Transverse colon (tissue), 4 donors: ENCODE measurements around the gene PHOX2B. TPM values are rescaled to one million over a fixed set of nuclear protein-coding genes. Genes with fewer than 3 reads are reported as not detected.
"Not testable (repeated sequence)": the region's sequence is repeated elsewhere in the genome, so short reads cannot be mapped to it uniquely, and the experiment has no call there.

Source experiments
- DNase-seq: peaks from one replicate; pipeline ENCODE4 v3.0.0-alpha.2; 2019
- H3K27ac ChIP-seq, 4 donors: fragments of 200-600 bp; sonication (generic); 2 replicates each; pipeline ENCODE4 v1.5.1; 2016 to 2018; ENCODE audit warnings: inconsistent platforms in 4 of 4
- H3K27me3 ChIP-seq: fragments of 200-600 bp; sonication (generic); 2 replicates; pipeline ENCODE4 v1.5.1; 2017; ENCODE audit warnings: inconsistent platforms
- H3K36me3 ChIP-seq, 4 donors: fragments of 200-600 bp; sonication (generic); 2 replicates each; pipeline ENCODE4 v1.5.1; 2017 to 2019; ENCODE audit warnings: inconsistent platforms in 4 of 4
- H3K4me1 ChIP-seq, 4 donors: fragments of 200-600 bp; sonication (generic); 2 replicates each; pipeline ENCODE4 v1.5.1; 2017 to 2020; ENCODE audit warnings: inconsistent platforms in 4 of 4
- H3K4me3 ChIP-seq, 4 donors: fragments of 200-600 bp; sonication (generic); 1 replicate in 1 of 4; 2 replicates in 3 of 4; pipeline versions ENCODE4 v1.5.1 to v1.6.1; 2017 to 2019; ENCODE audit warnings: inconsistent platforms in 4 of 4
- H3K9me3 ChIP-seq, 2 donors: fragments of 200-600 bp; sonication (generic); 2 replicates each; pipeline ENCODE4 v1.5.1; 2017 to 2019; ENCODE audit warnings: inconsistent platforms in 2 of 2
- CTCF ChIP-seq, 5 experiments: fragments of 200-600 bp in 3 of 5; fragments of 450-650 bp in 2 of 5; sonication (generic) in 3 of 5; IDR thresholded peaks; 1 replicate in 2 of 5; 2 replicates in 3 of 5; pipeline ENCODE4 v1.5.1; 2016 to 2017; ENCODE audit warnings: antibody characterized with exemption in 5 of 5, inconsistent platforms in 3 of 5, mild to moderate bottlenecking in 2 of 5, moderate library complexity in 1 of 5
- EP300 ChIP-seq: sonication (generic); formaldehyde crosslinking; IDR thresholded peaks from one replicate; pipeline ENCODE4 v1.6.1; 2017; ENCODE audit warnings: antibody characterized with exemption, low read depth
- POLR2A ChIP-seq: fragments of 450-650 bp; IDR thresholded peaks from one replicate; pipeline ENCODE4 v1.6.1; 2016; ENCODE audit warnings: antibody characterized with exemption, mild to moderate bottlenecking, moderate library complexity
- POLR2AphosphoS5 ChIP-seq, 3 donors: sonication (generic); formaldehyde crosslinking; IDR thresholded peaks; one replicate each; pipeline ENCODE4 v1.6.1; 2016; ENCODE audit warnings: antibody characterized with exemption in 3 of 3
- WGBS, 2 donors: methylation state at CpG; one replicate each; pipeline ENCODE4 v1.1.5; 2018; ENCODE audit warnings: low coverage in 1 of 2; 5-methylcytosine and 5-hydroxymethylcytosine counted together
- in situ Hi-C, 4 donors: fragments of 200-750 bp; cut with MboI; loops; one replicate each; pipeline versions ENCODE4 v1.15.0 to v1.15.1; 2017; ENCODE audit warnings: low sequenced_read_pairs in 3 of 4, low pct_ligation_motif_present in 1 of 4, low pct_unique_long_range_greater_than_20kb in 1 of 4
- intact Hi-C: fragments of 100-400 bp; cut with DNase I; formaldehyde crosslinking; loops from one replicate; pipeline ENCODE4 v1.15.1; 2023; ENCODE audit warnings: low total_unique reads
- total RNA-seq, 4 donors: library from RNA; depleted of rRNA; stranded (reverse); fragments of >200 nt; gene quantifications; one replicate each; pipeline ENCODE4 v1.1.0, GENCODE V29; 2016

Gene PHOX2B
- total RNA-seq, 4 donors from 2014 or later, result 0.27 to 4.4 (median 1.1) TPM

- TF ChIP-seq POLR2AphosphoS5 (IDR thresholded peaks at IDR 0.05) (no peak), EP300 (no peak), POLR2A (no peak), CTCF (IDR thresholded peaks at IDR 0.05) (no peak)
- H3K4me1 ChIP-seq, result peaks cover 0 to 4% (median 0%) of the 10 kb centered on the region in 4 donors
- in situ Hi-C loops, result no loop called here
- H3K27me3 ChIP-seq, result peaks cover 91% of the 10 kb centered on the region
- no peaks in the 10 kb centered on the region for H3K9me3 ChIP-seq
- no peak overlapping the region for H3K27ac ChIP-seq
- DNase-seq, result no peak
- WGBS, 2 donors, result 28 to 32% methylated on average over 31 to 33 of the region's 33 CpGs
- H3K4me3 ChIP-seq, result no peak overlapping the region
- H3K36me3 ChIP-seq, result no peaks in the 10 kb centered on the region
- intact Hi-C loops, result no loop called here
Measured at GRCh38 chr4:41744572-41745291, 3.8 kb downstream of the PHOX2B start.

GRCh38 chr4:41741354-41741753, 7.2 kb downstream of the PHOX2B start:
- TF ChIP-seq POLR2AphosphoS5 (IDR thresholded peaks at IDR 0.05), result no peak
- no peak for TF ChIP-seq POLR2A
- TF ChIP-seq CTCF (IDR thresholded peaks at IDR 0.05), result no peak
- TF ChIP-seq EP300, result no peak
- Histone ChIP-seq H3K4me1 (no peaks in the 10 kb centered on the region), H3K4me3 (no peak overlapping the region), H3K36me3 (no peaks in the 10 kb centered on the region), H3K27me3 (peaks cover 66% of the 10 kb centered on the region), H3K9me3 (no peaks in the 10 kb centered on the region), H3K27ac (no peak overlapping the region)
- no peak for DNase-seq
- in situ Hi-C loops (no loop called here), intact Hi-C loops (no loop called here)
- 73% methylated on average over 2 of the region's 2 CpGs; no CpG with 5 or more reads in 1 of the 2 donors for WGBS, 2 donors

- intact Hi-C loops, H3K36me3 ChIP-seq, in situ Hi-C loops, H3K9me3 ChIP-seq, DNase-seq, H3K27ac ChIP-seq, H3K4me3 ChIP-seq, H3K4me1 ChIP-seq: not testable (repeated sequence)
- H3K27me3 ChIP-seq, result peaks cover 33% of the 10 kb centered on the region
- WGBS, 2 donors, result 59 to 64% methylated on average over 5 to 8 of the region's 8 CpGs
Measured at GRCh38 chr4:41737491-41737890, 11.0 kb downstream of the PHOX2B start.

GRCh38 chr4:41734371-41734770, 14.2 kb downstream of the PHOX2B start:
- Histone ChIP-seq H3K9me3 (no peaks in the 10 kb centered on the region), H3K36me3 (no peaks in the 10 kb centered on the region), H3K27ac (no peak overlapping the region), H3K4me1 (no peaks in the 10 kb centered on the region), H3K4me3 (no peak overlapping the region), H3K27me3 (peaks cover 15% of the 10 kb centered on the region)
- in situ Hi-C loops (no loop called here), intact Hi-C loops (no loop called here)
- whole genome bisulfite sequencing, 2 donors, result 62 to 71% methylated on average over 1 to 3 of the region's 3 CpGs
- no peak for TF ChIP-seq POLR2A
- no peak for TF ChIP-seq POLR2AphosphoS5 (IDR thresholded peaks at IDR 0.05)
- TF ChIP-seq EP300, result no peak
- no peak for TF ChIP-seq CTCF (IDR thresholded peaks at IDR 0.05)
- no peak for DNase-seq
